HepG2 (cell line): Measurements from ENCODE around the gene EIF6. TPM values are rescaled to one million over a fixed set of nuclear protein-coding genes. Genes with fewer than 3 reads are reported as not detected.
A peak's percentile ranks its signal among the peaks of the same experiment; 100 is the strongest.

Experiments used
- AHR ChIP-seq: IDR thresholded peaks from 2 replicates; pipeline ENCODE4 v1.6.1; 2018; ENCODE audit warnings: missing genetic modification reagents, missing compliant biosample characterization
- ATF7 ChIP-seq, 2 experiments: fragments of 450-650 bp in 1 of 2; sonication (generic) in 1 of 2; formaldehyde crosslinking in 1 of 2; IDR thresholded peaks; 2 replicates each; pipeline versions ENCODE4 v1.4.0 to v1.6.1; 2016 to 2020; ENCODE audit warnings: antibody characterized with exemption in 1 of 2, mild to moderate bottlenecking in 1 of 2, missing genetic modification reagents in 1 of 2
- DMAP1 ChIP-seq: IDR thresholded peaks from 2 replicates; pipeline ENCODE4 v1.6.1; 2016
- JDP2 ChIP-seq: sonication (generic); formaldehyde crosslinking; IDR thresholded peaks from 2 replicates; pipeline ENCODE4 v1.8.1; 2022; ENCODE audit warnings: missing genetic modification reagents, borderline replicate concordance
- NFIB ChIP-seq: sonication (generic); formaldehyde crosslinking; IDR thresholded peaks from 2 replicates; pipeline ENCODE4 v1.9.0; 2021; ENCODE audit warnings: missing genetic modification reagents, mild to moderate bottlenecking, borderline replicate concordance
- NRL ChIP-seq: sonication (generic); formaldehyde crosslinking; IDR thresholded peaks from 2 replicates; pipeline ENCODE4 v1.5.0; 2020; ENCODE audit warnings: missing genetic modification reagents, mild to moderate bottlenecking, moderate library complexity, borderline replicate concordance
- ZBTB44 ChIP-seq: sonication (generic); formaldehyde crosslinking; IDR thresholded peaks from 2 replicates; pipeline ENCODE4 v1.4.0; 2020; ENCODE audit warnings: missing genetic modification reagents
- ZMAT3 ChIP-seq: sonication (generic); formaldehyde crosslinking; conservative IDR thresholded peaks from 2 replicates; pipeline ENCODE4 v1.7.0; 2021; ENCODE audit warnings: missing genetic modification reagents
- ZNF136 ChIP-seq: sonication (generic); formaldehyde crosslinking; IDR thresholded peaks from 2 replicates; pipeline ENCODE4 v1.8.1; 2022; ENCODE audit warnings: low read depth, mild to moderate bottlenecking, moderate library complexity, missing genetic modification reagents
- ZNF251 ChIP-seq: sonication (generic); formaldehyde crosslinking; IDR thresholded peaks from 2 replicates; pipeline ENCODE4 v1.9.0; 2021; ENCODE audit warnings: mild to moderate bottlenecking, missing genetic modification reagents
- ZNF317 ChIP-seq: sonication (generic); formaldehyde crosslinking; IDR thresholded peaks from 2 replicates; pipeline ENCODE4 v1.5.0; 2020; ENCODE audit warnings: mild to moderate bottlenecking, missing genetic modification reagents
- ZNF44 ChIP-seq: sonication (generic); formaldehyde crosslinking; IDR thresholded peaks from 2 replicates; pipeline ENCODE4 v1.5.1; 2020; ENCODE audit warnings: mild to moderate bottlenecking, missing genetic modification reagents
- ZNF501 ChIP-seq: sonication (generic); formaldehyde crosslinking; IDR thresholded peaks from 2 replicates; pipeline ENCODE4 v1.5.1; 2020; ENCODE audit warnings: mild to moderate bottlenecking, moderate library complexity, missing genetic modification reagents
- ZNF7 ChIP-seq: IDR thresholded peaks from 2 replicates; pipeline ENCODE4 v1.6.1; 2016; ENCODE audit warnings: missing biosample characterization, missing genetic modification reagents
- ZNF746 ChIP-seq: sonication (generic); formaldehyde crosslinking; IDR thresholded peaks from 2 replicates; pipeline ENCODE4 v1.8.0; 2022; ENCODE audit warnings: mild to moderate bottlenecking, missing genetic modification reagents
- ZSCAN21 ChIP-seq: sonication (generic); formaldehyde crosslinking; IDR thresholded peaks from 2 replicates; pipeline ENCODE4 v1.8.0; 2022; ENCODE audit warnings: mild to moderate bottlenecking, missing genetic modification reagents, moderate library complexity, borderline replicate concordance
- ZSCAN25 ChIP-seq: sonication (generic); formaldehyde crosslinking; IDR thresholded peaks from 2 replicates; pipeline ENCODE4 v1.8.0; 2022; ENCODE audit warnings: mild to moderate bottlenecking, missing genetic modification reagents
- polyA plus RNA-seq, 8 experiments: library from polyadenylated mRNA; depleted of rRNA in 3 of 8; stranded (reverse) in 7 of 8; unstranded in 1 of 8; fragments of >200 nt; fragmentation: Illumina TruSeq in 4 of 8; extraction: Trizol in 4 of 8; gene quantifications; 2 replicates each; pipeline versions ENCODE4 v1.2.1 to v1.2.3, GENCODE V29; 2011 to 2016; ENCODE audit warnings: low read depth in 4 of 8, missing spikeins in 1 of 8, mixed read lengths in 1 of 8; ENCODE audit not compliant: insufficient read depth in 1 of 8
- total RNA-seq, 5 experiments: library from RNA; depleted of rRNA; stranded (reverse); fragments of >200 nt; fragmentation: Illumina TruSeq; extraction: Trizol; gene quantifications; 2 replicates each; pipeline ENCODE4 v1.2.3, GENCODE V29; 2016; ENCODE audit warnings: low read depth in 1 of 5
- TF ChIP-seq, protein P1 (sequence below): sonication (generic); formaldehyde crosslinking; IDR thresholded peaks from 2 replicates; pipeline ENCODE4 v1.5.0; 2020; ENCODE audit warnings: mild to moderate bottlenecking, missing genetic modification reagents, borderline replicate concordance
- TF ChIP-seq, protein P2 (sequence below): sonication (generic); formaldehyde crosslinking; IDR thresholded peaks from 2 replicates; pipeline ENCODE4 v1.5.0; 2020; ENCODE audit warnings: missing genetic modification reagents

The EIF6 gene
- total and polyA plus RNA-seq, 2 of the 13 experiments (the other 11 are each of a cell fraction or from before 2014, with no cell fraction given), result 462 to 466 TPM

DNA sequence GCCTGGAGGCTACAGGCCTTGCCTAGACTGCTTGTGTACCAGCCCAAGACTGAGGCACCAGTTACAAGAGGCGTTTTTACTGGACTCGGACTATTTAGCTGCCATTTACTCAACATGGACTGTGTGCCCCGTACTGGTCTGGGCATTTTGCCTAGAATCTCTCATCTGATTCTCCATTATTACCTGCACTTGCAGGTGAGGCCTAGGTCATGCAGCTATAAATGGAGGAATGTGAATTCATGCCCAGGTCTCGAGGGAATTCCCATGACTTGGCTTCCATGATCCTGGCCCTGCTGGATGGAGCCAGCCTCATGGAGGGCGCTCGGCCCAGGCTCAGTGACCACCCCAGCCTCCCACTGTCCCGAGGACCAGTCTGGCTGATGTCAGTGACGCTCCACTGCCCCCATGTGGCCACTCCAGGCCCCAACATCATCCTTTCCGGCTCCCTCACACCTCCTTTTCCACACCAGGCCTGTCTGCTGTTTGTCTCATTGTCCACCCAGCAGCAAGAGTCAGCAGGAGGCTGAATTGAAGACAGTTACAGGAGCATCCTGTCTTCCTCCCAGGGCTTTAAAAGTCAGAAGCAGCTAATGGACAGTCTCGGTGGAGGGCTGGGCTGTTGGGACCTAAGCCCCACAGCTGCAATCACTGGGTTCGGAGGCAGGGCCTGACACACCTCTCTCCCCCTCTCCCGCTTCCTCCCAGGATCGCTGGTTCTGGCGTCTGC is 15.4 kb downstream of the EIF6 start (continued):
- TF ChIP-seq ZBTB44 (CRISPR knock-in tag) (no peak), ZNF746 (no peak; the same call in 1 of the 2 replicates), NFIB (CRISPR knock-in tag) (no peak), ATF7 (IDR thresholded peaks at IDR 0.05) (no peak), ATF7 (CRISPR knock-in tag; IDR thresholded peaks at IDR 0.05) (no peak), ZMAT3 (CRISPR knock-in tag) (0 out of 2 replicates have a peak, but pooled peaks have one; percentile 49), ZNF317 (CRISPR knock-in tag) (peak; percentile 88), ZNF136 (0 out of 2 replicates have a peak, but pooled peaks have one; percentile 97), DMAP1 (CRISPR knock-in tag) (0 out of 2 replicates have a peak, but pooled peaks have one; percentile 19), ZSCAN25 (CRISPR knock-in tag) (peak; percentile 60; the same call in 1 of the 2 replicates), ZNF44 (CRISPR knock-in tag) (no peak), ZNF7 (CRISPR knock-in tag) (no peak), JDP2 (CRISPR knock-in tag) (no peak), NRL (no peak), ZSCAN21 (CRISPR knock-in tag) (peak; percentile 67; the same call in 1 of the 2 replicates), ZNF501 (peak; percentile 78), AHR (peak; percentile 69; the same call in 1 of the 2 replicates), ZNF251 (CRISPR knock-in tag) (no peak)
- TF ChIP-seq, protein P1, sequence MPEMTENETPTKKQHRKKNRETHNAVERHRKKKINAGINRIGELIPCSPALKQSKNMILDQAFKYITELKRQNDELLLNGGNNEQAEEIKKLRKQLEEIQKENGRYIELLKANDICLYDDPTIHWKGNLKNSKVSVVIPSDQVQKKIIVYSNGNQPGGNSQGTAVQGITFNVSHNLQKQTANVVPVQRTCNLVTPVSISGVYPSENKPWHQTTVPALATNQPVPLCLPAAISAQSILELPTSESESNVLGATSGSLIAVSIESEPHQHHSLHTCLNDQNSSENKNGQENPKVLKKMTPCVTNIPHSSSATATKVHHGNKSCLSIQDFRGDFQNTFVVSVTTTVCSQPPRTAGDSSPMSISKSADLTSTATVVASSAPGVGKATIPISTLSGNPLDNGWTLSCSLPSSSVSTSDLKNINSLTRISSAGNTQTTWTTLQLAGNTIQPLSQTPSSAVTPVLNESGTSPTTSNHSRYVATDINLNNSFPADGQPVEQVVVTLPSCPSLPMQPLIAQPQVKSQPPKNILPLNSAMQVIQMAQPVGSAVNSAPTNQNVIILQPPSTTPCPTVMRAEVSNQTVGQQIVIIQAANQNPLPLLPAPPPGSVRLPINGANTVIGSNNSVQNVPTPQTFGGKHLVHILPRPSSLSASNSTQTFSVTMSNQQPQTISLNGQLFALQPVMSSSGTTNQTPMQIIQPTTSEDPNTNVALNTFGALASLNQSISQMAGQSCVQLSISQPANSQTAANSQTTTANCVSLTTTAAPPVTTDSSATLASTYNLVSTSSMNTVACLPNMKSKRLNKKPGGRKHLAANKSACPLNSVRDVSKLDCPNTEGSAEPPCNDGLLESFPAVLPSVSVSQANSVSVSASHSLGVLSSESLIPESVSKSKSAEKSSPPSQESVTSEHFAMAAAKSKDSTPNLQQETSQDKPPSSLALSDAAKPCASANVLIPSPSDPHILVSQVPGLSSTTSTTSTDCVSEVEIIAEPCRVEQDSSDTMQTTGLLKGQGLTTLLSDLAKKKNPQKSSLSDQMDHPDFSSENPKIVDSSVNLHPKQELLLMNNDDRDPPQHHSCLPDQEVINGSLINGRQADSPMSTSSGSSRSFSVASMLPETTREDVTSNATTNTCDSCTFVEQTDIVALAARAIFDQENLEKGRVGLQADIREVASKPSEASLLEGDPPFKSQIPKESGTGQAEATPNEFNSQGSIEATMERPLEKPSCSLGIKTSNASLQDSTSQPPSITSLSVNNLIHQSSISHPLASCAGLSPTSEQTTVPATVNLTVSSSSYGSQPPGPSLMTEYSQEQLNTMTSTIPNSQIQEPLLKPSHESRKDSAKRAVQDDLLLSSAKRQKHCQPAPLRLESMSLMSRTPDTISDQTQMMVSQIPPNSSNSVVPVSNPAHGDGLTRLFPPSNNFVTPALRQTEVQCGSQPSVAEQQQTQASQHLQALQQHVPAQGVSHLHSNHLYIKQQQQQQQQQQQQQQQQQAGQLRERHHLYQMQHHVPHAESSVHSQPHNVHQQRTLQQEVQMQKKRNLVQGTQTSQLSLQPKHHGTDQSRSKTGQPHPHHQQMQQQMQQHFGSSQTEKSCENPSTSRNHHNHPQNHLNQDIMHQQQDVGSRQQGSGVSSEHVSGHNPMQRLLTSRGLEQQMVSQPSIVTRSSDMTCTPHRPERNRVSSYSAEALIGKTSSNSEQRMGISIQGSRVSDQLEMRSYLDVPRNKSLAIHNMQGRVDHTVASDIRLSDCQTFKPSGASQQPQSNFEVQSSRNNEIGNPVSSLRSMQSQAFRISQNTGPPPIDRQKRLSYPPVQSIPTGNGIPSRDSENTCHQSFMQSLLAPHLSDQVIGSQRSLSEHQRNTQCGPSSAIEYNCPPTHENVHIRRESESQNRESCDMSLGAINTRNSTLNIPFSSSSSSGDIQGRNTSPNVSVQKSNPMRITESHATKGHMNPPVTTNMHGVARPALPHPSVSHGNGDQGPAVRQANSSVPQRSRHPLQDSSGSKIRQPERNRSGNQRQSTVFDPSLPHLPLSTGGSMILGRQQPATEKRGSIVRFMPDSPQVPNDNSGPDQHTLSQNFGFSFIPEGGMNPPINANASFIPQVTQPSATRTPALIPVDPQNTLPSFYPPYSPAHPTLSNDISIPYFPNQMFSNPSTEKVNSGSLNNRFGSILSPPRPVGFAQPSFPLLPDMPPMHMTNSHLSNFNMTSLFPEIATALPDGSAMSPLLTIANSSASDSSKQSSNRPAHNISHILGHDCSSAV (CRISPR knock-in tag), result 0 out of 2 replicates have a peak, but pooled peaks have one; percentile 60
- TF ChIP-seq, protein P2, sequence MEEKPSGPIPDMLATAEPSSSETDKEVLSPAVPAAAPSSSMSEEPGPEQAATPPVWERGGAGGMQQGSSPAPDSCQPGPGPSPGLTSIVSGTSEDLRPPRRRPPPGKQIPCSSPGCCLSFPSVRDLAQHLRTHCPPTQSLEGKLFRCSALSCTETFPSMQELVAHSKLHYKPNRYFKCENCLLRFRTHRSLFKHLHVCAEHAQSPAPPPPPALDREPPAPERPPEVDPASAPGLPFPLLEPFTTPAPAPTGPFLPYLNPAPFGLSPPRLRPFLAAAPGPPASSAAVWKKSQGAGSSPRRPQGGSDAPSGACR (CRISPR knock-in tag), result no peak
